Astrocyte of the spinal cord (primary cell): ENCODE data around the gene SLC25A44.

Experiments used
- DNase-seq: peaks from one replicate; pipeline ENCODE4 v3.0.0; 2011; ENCODE audit warnings: low read depth, low spot score
- H3K4me3 ChIP-seq: 2 replicates; pipeline ENCODE4 v1.5.1; 2011; ENCODE audit warnings: low read depth, mild to moderate bottlenecking, low read length, moderate library complexity
- in situ Hi-C: cut with HindIII; loops from 2 replicates; pipeline ENCODE4 v1.10.0; 2017; ENCODE audit warnings: low sequenced_read_pairs
- TF ChIP-seq, protein P1 (sequence below): IDR thresholded peaks from 2 replicates; pipeline ENCODE4 v1.5.1; 2012; ENCODE audit warnings: low read depth, mild to moderate bottlenecking, low read length, inconsistent platforms

SLC25A44 gene

DNA sequence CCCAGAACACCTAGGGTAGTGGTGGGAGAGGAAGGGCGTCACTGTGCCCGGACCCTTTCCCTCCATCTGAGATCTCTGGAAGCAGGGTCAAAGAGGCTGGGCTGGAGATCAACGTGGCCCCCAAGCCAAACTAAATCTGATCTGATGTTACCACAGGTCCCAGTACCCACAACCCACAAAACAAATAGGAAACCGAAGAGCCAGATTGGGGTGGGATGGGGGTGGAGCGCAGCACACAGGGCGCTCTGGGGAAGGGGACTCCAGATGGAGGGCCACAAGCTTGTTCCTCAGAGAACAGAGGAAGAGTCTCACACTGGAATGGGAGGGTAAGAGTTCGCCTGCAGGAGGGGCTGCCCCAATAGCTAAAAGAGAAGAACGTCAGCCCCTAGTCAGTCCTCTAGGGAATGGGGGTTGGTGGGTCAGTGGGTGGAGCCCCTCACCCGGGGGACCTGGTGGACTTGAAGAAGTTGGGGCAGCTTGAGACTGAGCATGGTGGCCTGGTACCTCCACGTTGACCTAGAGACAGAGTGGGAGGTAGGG lies 52.4 kb downstream of the SLC25A44 start:
- TF ChIP-seq, protein P1, sequence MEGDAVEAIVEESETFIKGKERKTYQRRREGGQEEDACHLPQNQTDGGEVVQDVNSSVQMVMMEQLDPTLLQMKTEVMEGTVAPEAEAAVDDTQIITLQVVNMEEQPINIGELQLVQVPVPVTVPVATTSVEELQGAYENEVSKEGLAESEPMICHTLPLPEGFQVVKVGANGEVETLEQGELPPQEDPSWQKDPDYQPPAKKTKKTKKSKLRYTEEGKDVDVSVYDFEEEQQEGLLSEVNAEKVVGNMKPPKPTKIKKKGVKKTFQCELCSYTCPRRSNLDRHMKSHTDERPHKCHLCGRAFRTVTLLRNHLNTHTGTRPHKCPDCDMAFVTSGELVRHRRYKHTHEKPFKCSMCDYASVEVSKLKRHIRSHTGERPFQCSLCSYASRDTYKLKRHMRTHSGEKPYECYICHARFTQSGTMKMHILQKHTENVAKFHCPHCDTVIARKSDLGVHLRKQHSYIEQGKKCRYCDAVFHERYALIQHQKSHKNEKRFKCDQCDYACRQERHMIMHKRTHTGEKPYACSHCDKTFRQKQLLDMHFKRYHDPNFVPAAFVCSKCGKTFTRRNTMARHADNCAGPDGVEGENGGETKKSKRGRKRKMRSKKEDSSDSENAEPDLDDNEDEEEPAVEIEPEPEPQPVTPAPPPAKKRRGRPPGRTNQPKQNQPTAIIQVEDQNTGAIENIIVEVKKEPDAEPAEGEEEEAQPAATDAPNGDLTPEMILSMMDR: no peak

DNA sequence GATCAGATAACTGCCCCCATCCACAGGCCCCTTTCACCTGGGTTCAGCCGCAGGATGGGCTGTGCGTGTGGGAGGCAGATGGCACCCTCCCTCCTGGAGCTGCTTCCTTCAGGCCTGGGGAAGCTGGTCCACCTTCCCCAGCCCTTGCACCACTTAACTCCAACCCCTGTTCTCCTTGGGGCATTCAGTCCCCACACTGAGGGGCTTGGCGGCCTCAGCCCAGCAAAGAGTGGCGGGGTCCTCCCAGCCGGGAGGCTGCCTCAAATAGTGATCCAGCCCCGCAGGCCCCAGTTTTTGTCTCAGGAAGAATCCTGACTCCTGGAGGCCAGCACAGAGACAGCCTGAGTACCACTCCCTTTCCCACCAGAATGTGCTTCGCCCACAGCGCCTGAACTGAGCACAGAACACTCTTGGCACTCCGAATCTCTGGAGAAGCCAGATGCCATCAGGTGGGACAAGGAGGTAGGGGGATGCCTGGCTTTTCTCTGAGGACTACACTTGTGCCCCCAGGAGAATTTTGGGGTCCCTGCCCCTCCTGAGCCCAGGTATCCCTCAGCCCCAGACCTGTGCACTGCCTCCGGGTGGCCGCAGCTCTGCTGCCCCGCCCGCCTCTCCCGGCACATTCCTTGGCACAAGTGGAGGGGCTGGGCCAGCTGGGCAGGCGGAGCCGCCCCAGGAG lies 53.0 kb downstream of the SLC25A44 start:
- in situ Hi-C loops: no loop called here
- H3K4me3 ChIP-seq: no peak overlapping the region
- TF ChIP-seq, protein P1: no peak
- DNase-seq: no peak

More for the DNA sequence above, 52.4 kb downstream of the SLC25A44 start:
- DNase-seq: no peak
- no peak overlapping the region for H3K4me3 ChIP-seq
- in situ Hi-C loops: no loop called here

DNA sequence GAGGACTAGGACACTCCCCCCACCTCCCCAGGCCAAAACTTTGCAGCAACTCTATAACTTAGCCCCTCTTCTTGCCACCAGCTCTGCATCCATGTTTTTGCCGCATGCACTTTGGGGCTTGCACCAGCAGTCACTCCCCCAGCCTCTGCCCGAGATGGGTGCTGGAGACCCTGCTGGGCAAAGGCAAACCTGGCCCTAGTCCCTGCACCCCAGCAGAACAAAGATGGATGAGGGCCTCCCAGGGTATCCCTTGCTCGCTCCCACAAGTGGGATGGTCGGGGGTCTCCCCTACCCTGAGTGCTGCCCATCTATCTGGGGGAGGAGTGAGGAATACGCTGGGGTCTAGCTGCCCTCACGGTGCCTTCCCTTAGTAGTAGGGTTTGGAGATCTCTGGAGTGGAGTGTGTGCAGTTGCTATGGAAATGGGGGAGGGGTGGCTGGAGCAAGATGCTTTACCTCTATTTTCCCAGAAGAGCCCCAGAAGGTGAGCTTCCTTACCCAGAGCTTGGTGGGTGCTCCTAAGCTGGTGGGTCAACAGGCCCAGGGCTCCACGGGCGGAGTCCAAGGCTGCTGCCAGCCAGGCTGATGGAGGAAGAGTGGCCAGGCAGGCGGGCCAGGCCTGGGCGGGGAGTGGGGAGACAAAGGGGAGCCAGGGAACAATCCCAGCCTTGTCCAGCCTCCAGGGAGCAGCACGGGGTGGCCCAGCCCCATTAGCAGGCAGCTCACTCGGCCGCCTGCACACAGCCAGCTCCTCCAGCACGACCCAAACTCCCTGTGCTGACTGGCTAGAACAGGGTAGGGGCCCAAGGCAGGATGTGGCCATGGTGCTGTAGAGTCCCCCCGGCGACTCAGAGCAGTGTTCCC lies 53.8 kb downstream of the SLC25A44 start, which contains the start of gene PAQR6:
TSS of gene PAQR6 (minus strand) at position 597 of the 863 bp plus-strand sequence. CDS start 1,325 bp downstream, outside the sequence.
- TF ChIP-seq, protein P1: no peak
- DNase-seq: no peak
- no peak within 1 kb of the TSS for H3K4me3 ChIP-seq
- in situ Hi-C loops: no loop called here

DNA sequence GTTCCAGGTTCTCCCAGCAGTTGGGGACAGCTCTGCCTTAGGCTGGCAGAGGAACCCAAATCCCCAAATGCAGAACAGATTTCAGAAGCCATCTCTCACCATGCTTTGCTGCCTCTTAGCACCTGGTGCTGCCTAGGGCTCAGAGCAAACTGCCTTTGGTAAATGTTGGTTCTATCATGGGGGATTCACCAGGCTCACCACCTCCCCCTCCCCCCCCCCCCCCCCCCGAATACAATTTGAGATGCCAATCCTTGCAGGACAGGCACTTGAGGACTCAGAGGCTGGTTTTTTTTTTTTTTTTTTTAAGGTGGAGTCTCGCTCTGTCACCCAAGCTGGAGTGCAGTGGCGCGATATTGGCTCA lies 54.4 kb downstream of the SLC25A44 start:
- in situ Hi-C loops: no loop called here
- no peak for DNase-seq

DNA sequence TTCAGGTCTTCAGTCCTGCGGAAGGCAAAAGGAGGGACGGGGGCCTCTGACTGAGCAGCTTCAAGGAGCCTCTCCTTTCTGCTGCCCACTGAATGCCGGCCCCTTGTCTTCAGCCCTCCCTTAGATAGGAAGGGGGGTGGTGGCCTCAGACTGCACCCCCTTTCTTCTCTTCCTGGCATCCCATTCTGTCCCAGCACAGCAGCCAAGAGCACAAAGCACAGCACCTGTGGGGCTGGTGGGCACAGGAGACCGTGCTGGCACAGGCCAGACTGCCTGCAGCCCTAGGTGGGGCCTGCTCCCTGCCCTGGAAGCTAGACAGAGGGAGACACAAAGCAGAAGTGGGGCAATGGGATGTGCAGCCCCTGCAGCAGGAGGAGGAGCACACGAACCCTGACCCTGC lies 55.7 kb downstream of the SLC25A44 start:
- H3K4me3 ChIP-seq: no peak overlapping the region
- TF ChIP-seq, protein P1: no peak
- no peak for DNase-seq
- in situ Hi-C loops: no loop called here

More for the DNA sequence above, 54.4 kb downstream of the SLC25A44 start:
- TF ChIP-seq, protein P1: no peak
- no peak overlapping the region for H3K4me3 ChIP-seq

DNA sequence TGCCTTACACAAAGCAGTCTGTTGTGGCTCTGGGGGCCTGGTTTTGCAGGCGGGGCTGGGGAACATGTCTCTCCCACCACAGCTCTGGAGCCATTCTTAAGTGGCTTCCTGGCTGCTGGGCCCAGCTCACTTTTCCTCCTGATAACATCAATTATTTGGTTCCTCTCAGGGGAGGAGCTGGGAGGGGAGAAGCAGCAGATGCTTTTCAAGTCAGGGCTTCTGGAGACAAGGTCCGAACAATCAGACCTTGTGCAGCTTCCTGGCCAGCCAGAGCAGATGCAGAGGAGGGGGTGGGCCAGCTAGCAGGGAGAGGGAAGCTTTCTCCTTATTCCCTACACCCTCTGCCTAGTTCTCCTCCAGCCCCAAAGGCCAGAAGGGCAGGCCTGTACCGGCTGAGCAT lies 57.6 kb downstream of the SLC25A44 start:
- H3K4me3 ChIP-seq: no peak overlapping the region
- no peak for DNase-seq
- in situ Hi-C loops: no loop called here
- TF ChIP-seq, protein P1: no peak
